GM18951 (cell line): ENCODE data around the gene ANK2.

Source experiments
- POLR2A ChIP-seq: IDR thresholded peaks from 4 replicates; pipeline ENCODE4 v1.6.1; 2011; ENCODE audit warnings: mild to moderate bottlenecking; ENCODE audit not compliant: insufficient read length, insufficient read depth; ENCODE audit errors: extremely low read depth
- in situ Hi-C: fragments of 300-500 bp; cut with MboI; formaldehyde crosslinking; loops from one replicate; pipeline ENCODE4 v1.12.0; 2022; ENCODE audit warnings: low sequenced_read_pairs, mixed read lengths, inconsistent platforms; ENCODE audit not compliant: unreplicated experiment

The ANK2 gene

DNA sequence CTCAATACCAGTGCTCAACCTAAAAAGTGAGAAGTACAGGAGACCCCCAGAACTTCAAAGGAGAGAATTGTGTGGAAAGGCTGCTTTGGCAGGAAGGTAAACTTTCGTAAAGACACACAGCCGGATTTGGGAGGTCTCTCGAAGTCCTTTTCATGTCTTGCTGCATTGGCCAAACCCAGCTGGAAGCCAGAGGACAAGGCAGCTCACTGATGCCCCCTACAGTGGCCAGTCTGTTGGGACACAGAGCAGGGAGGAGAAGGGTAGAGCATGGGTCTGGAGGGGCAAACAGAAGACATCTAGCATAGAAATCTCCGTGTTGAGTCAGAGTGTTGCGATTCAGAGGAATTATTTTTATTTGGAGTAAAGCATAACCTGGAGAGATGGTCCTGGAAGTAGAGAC is 198.9 kb downstream of the ANK2 start:
- in situ Hi-C loops = no loop called here
- TF ChIP-seq POLR2A = no peak

DNA sequence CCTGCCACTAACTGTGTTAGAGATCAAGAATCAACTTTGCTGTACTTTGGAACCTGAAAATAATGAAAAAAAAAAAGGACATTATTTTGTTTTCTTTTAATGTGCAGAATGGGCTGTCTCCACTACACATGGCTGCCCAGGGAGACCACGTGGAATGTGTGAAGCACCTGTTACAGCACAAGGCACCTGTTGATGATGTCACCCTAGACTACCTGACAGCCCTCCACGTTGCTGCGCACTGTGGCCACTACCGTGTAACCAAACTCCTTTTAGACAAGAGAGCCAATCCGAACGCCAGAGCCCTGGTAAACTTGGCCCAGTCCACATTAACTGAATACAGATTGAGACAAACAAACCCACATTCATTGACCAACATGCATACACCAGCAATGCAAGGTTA is 206.2 kb downstream of the ANK2 start:
- no peak for TF ChIP-seq POLR2A
- in situ Hi-C loops = no loop called here

DNA sequence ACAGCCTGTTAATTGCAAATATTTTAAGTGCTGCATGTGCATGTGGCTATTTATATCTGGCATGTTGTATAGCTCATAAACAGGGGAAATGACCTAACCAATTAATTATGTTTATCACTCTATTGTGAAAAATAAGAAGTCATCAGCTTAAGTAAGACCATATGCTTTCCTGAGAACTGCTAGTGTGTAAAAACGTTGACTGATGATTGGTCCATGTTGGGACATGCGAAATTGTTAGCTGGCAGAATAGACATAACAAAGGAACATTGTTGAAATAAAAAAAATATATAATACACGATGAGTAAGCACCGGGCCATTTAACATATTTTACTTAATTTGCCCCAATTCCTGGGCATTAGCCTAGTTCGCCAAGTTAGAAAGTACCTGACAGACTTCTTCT is 207.5 kb downstream of the ANK2 start:
- no peak for TF ChIP-seq POLR2A
- in situ Hi-C loops = no loop called here

DNA sequence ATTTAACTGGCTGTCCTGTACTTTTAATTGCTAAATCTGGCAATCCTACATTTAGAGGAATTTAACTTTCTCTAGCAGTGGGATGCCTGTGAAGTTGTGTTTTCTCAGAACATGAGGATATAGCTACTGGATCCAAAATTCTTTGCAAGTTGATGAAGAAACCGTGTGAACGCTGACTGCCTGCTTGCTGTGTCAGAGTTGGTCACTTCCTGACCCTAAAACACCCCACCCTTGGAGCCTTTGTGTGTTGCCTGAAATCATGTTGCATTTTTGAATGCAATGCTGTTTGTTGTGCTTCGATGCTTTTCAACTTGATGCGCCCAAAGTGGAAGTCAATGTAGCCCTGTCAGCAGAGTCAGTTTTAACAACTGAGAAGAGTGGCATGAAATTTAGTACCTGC is 211.2 kb downstream of the ANK2 start:
- in situ Hi-C loops = no loop called here
- TF ChIP-seq POLR2A = no peak

DNA sequence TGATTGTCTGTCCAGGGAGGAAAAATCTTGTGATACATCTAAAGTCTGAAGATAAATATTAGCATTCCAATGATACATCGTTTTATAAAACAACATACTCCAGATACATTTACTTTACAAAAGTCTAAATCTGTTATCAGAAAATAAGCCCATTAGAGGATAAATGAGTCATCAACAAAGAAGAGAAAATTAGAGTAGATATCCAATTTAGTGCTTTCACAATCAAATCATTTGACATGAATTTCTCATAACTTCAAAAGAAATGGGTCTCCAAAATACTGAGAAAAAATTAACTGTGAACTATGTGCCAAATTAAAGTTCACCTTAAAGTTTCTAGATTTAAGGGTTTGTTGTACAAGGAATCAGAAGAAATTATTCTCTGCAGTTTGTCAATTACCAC is 213.8 kb downstream of the ANK2 start:
- in situ Hi-C loops = no loop called here
- TF ChIP-seq POLR2A = no peak

DNA sequence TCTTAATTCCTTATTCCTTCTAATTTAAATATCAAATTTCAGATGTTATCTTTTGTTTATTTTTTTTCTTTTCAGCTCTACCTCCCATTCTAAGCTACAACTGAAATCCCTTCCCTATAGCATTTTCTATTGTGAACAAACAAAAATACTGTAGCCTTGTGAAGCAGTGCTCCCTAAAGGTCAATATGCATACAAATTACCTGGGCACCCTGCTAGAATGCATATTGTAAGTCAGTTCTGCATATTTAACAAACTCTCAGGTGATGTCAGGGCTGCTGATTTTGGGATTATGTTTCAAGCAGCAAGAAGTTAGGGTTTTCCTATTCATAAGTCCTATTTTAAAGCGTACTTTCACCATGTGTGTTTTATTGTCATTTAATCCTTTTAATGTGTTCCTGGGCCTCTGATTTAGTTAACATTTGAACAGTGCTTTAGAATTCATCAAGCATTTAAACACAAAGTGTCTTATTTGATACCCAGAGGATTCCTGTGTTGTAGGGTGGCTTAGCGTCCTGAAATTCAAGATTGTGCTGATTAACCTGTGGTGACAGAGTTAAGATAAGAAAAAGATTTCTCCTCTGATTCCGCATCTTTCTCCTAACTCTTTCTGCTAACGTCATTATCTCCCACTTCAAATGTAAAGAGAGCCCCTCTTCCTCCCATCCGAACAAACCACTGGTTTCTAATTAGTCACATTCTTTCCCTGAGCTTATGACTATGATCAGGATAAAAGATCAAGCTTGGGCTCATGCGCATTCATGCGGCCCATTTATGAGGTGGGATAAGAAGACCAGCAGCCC is 221.3 kb downstream of the ANK2 start:
- in situ Hi-C loops = no loop called here
- TF ChIP-seq POLR2A = no peak

DNA sequence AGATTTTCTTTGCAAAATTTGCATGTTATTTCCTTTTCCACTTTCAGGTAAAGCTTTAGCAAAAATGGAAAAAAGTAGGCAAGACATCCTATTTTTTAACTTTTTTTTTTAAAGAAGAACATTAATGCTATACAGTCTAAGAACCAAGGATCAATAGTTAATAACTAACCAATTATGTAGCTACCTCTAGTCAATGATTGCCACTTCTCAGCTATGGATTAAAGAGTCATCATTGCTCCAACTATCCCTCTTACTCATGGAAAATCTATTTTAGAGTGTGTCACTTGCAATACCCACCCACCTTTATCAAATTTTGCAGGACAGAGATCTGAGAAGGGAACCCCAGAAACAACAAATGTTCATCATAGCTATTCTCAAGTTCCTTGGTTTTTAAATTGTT is 223.1 kb downstream of the ANK2 start:
- no peak for TF ChIP-seq POLR2A

DNA sequence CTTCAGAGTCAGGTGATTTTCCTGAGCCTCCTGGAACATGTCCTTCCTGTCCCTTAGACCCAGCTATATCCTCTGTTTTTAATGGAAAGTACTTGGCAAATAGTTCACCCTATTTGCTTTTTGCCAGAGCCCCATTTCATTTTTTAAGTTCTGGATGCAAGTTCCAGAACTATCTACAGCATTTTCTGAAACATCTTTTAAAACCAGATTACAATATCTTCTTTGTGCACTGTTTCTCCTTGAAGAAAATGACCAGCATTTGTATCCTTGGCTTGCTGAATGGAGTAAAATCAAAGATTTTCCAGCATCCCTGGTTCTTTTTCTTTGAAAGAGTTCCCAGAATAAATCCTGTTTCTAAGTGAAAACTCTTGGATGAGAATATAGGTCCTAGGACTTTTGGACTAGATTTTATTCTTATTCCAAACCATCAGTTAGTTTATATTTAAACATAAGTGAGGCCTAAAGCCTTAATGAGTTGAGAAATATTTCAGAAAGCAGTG is 224.3 kb downstream of the ANK2 start:
- no peak for TF ChIP-seq POLR2A
- in situ Hi-C loops = no loop called here

More for the DNA sequence above, 223.1 kb downstream of the ANK2 start:
- in situ Hi-C loops = no loop called here

DNA sequence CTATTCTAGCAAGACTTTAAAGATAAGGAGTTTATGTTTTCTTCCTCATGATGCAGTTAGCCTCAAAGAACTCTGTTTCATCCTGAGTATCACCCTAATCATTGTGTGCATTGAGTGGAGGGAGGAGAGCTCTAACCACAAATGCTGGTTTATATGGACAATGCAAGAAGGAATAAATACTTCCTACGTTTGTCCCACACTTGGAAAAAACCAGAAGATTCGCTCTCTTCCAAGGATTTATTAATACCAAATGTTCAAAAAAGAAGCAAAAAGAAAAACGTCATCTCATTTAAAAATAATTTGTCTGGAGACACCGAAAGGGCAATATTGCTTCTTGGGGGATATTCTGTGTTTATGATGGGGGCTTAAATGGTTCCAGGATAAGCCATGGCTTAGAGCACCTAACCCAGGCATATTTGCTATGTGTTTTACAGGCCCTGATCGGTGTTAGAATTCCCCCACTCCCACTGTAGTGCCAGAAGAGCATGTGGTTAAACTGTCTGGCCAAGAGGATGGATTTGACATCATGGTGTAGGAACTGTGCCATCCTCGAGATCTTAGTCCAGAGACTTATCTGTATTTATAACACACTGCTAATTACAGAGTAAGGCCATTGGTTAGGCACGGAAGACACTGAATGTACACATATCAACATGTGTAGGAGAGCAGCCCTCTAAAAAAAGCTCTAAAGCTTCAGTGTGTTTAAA is 227.2 kb downstream of the ANK2 start:
- no peak for TF ChIP-seq POLR2A
- in situ Hi-C loops = no loop called here

DNA sequence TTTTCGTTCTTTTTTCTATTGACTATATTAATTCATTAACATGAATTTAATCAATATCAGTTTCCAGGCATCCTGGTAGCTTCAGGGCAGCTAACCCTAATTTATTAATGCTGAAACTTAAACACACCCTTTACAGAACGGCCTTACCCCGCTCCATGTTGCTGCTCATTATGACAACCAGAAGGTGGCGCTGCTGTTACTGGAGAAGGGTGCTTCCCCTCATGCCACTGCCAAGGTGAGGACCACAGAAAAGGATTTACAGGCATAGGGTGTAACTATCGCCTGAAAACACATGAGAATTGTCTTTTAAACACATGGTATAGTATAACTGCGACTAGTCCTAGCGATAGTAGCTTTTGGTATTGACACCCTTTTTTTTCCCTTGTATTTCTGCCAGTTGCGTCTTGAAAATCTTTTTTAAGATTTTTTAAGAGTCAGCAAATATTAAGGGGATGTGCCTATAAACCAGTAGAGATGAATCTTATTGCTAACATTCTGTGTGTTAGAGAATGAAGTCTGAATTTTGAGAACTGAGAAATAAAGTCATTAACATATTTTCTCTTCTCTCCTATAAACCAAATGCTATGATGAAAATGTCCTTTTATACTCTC is 229.0 kb downstream of the ANK2 start:
- in situ Hi-C loops = no loop called here
- TF ChIP-seq POLR2A = no peak

DNA sequence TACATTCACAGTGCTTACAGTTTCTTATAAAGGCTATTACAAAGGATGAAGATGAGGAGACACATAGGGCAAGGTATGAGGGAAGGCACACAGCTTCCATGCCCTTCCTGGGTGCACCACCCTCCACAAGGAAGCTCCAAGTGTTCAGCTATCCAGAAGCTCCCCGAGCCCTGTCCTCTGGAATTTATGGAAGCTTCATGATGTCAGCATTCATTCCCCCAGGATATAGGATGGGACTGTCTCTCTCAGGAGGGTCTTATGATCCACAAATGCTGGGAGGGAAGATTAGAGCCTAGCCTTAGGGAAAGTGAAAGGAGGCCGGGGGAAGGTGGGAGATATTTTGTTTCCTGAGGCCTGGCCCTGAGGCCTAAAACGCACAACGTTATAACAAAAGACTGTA is 236.0 kb downstream of the ANK2 start:
- no peak for TF ChIP-seq POLR2A

DNA sequence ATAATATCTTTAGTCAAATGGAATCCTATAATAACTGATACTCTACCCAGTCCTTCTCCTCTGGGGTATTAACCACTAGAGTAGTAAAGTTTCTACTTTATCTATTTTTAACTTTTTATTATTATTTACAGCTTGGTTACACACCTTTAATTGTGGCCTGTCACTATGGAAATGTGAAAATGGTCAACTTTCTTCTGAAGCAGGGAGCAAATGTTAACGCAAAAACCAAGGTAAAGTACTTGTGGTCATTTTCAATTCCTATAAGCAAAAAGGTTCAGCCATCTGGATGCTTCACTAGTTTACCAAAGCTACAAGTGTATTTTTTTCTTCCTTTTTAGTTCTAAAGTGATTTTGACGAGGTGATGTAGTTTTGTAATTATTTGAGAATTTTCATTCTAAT is 238.8 kb downstream of the ANK2 start:
- in situ Hi-C loops = no loop called here
- TF ChIP-seq POLR2A = no peak

More for the DNA sequence above, 236.0 kb downstream of the ANK2 start:
- in situ Hi-C loops = no loop called here

DNA sequence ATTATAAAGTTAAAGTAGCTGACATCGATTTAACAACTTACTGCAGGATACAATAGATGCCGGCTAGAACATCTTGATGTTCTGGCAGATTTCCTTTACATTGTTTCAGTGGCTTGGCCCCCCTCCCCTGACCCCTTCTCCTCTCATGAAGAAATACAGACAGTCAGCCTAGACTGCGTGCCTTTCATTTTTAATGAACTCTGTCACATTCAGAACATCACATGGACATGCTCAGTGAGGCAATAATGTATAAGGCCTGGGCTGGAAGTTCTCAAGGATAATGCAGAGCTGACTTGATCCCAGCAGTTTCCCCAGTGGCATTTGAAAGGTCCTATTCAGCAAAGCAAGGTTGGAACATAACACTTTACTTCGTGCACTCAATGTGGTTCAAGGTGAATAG is 239.2 kb downstream of the ANK2 start:
- in situ Hi-C loops = no loop called here
- no peak for TF ChIP-seq POLR2A
